ENCODE data around the gene RNF43.

Gene RNF43

DNA sequence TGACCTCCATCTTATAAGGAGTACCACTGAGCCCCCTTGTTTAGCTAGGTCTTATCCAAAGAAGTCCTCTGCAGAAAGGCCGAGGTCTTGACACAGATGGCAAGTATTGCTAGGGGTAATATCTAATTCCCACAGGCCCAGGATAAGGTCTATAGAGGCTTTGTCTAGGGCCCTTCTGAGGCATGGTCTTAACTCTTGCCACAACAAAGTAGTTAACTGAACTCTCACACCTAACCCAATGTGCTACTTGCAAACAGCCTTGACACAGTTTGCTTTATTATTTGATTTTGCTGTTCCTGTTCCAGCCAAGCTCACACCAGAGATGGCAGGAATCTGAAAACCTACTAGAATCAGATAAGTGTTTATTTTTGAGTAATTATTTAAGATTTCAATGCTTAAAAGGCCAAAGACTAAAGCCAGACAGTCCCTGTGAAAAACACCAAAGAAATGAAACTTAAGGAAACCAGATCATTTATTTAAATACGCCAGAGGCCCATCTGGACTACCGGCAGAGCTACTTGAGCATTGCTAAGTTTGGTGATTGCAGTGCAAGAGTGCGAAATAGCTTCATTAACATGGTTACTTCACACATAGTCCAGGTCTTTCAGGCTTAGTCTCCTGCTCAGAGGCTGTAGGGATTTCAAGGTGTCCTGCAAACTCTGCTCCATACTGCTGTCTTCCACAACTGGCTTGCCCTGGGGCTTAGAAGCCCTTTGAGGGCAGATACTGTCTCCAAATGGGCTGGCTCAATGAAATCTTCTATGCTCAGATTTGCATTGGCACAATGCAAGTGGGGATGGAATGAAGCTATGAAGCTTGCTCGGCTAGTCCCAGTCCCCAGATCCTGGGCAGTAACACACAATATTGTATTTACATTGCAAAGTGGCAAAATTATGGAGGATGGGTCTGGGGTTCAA, 36.9 kb downstream of the RNF43 start:
- DNase-seq: no peak

DNA sequence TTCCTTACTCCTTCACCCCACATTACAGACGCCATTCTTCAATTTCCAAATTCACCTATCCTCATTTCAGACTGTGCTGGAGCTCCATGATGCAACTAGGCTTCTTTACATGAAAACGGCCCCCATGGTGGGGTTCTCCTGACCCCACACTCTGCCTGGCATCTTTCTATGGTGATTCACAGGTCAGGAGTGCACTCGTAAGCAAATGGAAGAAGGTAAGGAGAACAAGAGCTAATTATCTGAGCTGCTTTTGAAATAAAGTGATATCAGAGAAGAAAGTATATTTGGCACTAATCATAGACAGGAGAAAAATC, 37.9 kb downstream of the RNF43 start:
- DNase-seq: no peak

DNA sequence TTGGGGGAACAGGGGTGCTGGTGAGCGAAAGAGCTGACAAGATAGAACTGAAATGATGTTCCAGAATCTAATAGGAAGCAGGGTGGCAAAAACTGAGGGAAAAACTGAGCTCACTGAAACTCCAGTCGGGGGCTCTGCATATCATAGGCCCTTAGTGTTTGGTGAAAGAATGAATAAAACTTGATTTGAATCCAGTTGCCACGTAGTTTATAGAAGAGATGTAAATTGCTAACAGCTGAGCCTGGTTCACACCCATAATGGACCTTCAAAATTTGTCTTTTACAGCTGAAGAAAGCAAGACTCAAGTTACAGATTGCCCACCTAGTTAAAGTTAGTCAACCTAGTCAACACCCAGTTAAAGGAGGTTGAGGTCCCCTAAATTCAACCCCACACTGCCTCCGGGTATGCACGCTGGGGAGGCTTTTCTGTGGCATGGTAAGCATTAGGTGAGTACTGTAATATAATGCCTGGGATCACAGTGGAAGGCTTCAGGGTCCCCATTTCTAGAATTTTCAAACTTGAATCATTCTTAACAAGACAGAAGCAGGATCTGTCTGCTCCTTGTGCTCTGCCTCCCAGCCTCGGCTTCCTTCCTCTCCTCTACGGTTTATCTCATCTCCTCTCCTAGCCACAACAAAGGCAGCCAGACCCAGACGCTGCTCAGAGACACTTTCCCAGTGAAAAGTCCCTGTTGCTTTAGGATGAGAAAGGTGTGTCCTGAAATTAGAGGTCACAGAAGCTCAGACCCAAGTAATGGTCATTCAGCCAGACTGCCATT, 38.4 kb downstream of the RNF43 start:
- DNase-seq: peak; percentile 26 to 31

DNA sequence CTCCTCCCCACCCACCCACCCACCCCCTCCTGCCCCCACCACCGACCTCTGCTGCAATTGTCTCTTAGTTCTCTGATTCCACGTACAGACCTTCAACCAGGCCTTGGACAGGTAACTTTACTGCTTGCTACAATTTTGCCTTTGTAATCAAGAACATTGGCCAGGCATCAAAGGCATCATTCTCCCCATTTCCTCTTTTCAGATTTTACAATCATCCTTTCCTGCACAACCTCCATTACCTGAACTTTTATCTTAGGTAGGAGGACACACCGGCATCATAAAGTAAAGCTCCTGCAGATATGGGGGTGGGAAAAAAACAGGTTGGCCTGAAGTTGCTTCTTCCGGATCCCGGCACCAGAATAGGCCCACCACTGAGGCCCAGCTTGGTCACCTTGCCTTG, 39.7 kb downstream of the RNF43 start:
- DNase-seq: no peak

DNA sequence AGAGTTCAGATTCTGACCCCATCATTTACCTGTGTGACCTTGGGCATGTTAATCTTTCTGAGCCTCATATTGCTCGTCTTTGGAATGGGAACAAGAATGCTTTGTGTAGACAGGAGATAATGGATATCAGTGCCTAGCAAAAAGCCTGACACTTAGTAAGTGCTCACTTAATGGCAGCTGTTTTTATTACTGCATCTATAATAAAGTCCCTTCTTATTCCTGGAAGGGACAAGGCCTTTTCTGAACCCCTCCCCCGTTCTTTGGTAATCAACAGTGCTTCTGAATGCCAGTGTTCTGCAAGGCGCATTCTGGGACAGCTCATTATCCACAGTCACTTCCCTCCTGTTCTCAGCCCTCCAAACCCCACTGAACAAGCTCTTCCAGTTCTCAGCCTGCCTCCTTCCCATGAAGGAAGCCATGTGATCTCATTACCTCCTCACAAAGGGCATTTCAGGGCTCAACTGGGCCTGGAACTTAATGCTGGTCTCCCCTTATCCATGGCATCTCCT, 40.2 kb downstream of the RNF43 start:
- no peak for DNase-seq

DNA sequence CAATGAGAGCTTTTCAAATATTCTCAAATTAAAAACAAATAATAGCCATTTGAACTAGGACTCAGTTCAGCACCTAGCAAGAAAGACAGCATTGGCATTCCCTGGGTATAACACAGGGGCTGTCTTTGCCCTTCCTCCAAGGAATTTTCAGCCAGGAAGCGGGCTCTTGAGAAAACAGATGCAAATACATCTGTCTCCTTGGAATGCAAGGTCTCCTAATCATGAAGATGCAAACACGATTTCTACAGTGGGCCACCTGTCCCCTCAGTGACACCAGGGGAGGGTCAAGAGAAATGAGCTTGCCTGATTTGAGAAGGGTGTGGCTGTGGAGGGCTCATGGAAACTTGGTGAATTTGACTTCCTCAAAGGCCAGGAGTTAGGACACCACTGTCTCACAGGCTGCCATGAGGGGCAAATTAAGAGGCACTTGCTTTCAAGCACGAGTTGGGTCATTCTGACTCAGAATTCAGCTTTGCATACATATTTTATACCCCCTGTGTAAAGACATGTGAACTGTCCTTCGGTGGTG, 40.8 kb downstream of the RNF43 start:
- no peak for DNase-seq

DNA sequence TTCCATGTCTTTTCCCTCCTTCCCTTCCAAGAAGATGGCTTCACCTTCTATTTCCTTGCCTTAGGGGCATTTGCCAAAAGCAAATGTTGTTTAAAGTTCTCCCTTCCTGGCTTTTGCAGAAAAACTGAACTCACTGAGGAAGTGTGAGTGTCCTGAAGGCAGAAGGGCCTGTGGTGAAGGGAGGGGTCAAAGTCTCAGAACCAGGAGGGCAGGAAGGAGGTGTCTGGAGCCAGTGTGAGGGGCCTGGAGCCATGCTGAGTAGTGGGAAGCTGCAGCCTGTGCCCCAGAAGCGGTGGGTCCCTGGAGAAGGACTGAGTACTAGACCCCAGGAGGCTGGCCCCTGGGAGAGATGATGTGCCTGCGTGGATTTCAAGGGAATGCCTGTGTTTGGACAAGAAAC, 41.5 kb downstream of the RNF43 start:
- no peak for DNase-seq

DNA sequence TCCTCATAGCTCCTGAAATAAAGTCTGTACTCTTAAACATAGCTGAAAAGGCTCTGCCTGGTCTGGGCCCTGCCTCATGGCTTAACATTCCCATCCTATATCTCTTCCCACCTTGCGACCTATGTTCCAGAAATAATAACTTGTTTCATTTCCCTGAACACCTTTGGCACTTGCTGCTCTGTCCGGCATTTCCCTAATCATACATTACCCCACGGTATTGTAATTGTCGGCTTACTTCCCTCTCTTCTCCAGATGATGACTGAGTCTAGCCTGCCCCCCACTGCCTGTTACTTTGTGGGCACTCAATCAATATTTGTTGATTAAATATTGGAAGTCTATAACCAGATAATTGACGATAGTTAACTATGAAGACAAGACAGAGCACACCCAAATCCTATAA, 42.1 kb downstream of the RNF43 start:
- DNase-seq: no peak

DNA sequence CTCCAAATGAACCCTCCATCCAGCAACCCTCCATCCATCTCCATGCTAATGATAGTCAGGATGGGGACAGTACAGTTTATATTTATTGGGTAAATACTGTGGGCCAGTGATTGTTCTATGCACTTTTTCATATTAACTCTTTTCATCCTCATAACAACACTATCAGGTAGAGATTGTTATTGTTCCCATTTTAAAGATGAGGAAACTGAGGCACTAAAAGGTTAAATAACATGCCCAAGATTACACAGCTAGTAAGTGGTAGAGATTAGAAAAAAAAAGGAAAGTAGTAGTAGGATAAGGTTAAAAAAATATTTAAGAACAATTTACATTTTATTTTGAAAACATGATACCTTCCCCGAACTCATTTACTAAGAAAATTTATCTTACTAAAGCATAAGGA, 43.4 kb downstream of the RNF43 start:
- DNase-seq: no peak

DNA sequence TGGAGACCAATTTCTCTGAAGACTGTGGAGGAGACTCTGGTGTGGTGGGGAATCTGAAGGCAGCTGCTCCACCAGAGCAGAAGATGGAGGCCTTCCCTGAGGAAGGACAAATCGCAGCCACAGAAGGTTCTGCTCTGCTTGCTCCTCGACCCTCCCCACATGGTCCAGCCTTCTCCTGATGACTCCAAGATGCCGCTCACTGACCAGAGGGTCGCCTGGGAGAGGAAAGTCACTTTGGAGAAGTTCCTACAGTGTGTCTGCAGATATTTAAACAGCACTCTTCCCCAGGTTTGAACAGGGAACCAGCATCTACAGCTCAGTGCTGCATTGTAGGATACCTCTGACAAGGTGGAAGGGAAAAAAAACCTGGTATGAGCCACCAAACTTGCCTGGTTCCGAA, 44.3 kb downstream of the RNF43 start:
- no peak for DNase-seq

DNA sequence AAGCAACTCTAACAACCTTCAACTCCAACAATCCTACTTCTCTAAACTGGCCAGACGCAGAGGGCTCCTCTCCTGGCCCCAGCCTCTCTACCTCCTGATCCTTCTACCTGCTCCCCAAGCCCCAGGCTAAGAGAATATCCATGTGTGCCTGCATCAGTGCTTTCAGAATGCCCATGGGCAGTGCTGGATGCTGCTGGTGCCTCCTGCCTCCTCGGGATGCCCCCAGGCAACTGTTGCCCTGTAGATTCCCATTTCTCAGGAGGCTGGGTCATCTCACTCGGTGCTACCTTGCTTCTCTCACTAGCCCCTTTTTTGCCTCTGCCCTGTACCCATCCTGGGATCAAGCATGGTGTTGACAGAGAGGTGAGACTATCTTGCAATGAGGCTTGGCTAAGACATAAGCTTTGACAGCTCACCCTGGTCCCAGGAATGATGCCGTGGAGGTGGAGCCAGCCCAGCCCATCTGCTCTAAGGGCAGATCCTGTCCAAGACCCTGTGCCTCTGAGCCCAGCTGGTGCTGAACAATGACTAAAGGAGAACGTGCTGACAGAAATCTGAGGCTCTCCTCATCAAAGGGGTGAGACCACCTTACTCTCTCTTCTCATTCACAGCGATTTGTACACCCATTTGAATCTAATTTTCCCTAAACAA, 45.9 kb downstream of the RNF43 start:
- DNase-seq: no peak

DNA sequence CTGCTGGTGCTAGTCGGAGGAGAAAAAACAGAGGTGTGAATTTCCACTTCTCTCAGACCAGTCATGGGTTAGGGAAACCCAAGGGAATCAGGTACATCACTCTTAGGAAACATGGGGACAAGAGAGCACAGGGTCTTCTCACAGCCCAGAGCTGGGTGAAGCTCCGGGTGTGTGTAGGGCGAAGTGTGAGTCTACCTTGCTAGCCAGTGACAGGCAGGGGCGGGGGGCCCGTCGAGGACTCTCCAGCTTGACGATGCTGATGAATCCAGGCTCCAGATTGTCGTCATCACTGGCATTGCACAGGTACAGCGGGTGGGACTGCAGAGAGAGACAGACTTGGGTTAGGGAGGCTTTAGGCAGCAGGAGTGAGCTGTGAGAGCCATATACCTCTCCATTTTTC, 46.6 kb downstream of the RNF43 start:
- no peak for DNase-seq

DNA sequence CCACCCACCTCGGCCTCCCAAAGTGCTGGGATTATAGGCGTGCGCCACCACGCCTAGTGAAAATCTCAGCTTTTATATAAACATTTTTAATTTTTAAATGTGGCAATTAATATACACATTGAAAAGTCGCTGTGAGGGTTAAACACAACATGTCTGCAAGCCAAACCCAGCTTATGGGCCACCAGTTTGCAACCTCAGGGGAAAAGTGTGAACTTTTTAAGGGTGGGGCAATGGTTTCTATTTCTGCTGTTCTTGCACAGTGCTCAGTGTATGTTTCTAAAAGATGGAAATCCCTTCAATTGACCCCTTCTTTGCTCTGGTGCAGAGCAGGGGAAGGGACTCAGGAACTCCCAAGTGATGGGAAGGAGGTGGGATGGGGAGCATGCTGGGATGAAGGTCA, 47.0 kb downstream of the RNF43 start:
- DNase-seq: no peak

DNA sequence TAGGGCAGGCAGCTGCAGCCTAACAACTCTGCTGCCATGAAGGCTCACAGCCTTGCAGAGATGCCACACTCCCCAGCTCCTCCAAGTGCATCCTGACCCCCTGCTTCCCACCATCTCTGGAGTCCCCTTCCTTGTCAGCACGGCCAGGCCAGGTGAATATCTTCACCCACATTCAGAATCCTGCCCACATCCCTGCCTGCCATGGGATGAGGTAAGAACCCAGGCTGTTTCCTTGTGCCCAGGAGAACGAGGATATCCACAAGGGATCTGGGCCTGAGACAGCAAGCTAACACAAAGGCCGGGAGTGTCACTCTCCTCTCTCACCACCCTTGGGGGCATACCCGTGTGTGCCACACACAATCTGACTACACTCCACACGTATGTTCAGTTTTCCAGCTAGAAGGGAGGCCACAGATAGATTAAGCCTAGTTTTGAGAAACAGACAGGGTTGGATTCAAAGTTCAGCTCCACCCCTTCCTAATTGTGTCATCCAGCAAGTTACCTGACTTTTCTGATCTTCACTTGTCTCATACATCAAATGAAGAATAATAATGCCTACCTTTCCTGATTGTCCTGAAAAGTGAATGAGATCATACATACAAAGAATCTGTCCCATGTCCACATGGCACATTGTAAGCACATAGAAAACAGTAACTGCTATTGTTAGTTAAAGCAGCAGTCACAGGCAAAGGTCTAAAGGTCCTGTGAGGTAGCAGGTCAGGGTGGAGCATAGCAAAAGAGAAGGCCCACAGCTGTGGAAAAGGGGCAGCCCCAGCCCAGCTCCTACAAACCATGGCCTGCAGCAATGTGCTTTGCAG, 47.9 kb downstream of the RNF43 start:
- no peak for DNase-seq

DNA sequence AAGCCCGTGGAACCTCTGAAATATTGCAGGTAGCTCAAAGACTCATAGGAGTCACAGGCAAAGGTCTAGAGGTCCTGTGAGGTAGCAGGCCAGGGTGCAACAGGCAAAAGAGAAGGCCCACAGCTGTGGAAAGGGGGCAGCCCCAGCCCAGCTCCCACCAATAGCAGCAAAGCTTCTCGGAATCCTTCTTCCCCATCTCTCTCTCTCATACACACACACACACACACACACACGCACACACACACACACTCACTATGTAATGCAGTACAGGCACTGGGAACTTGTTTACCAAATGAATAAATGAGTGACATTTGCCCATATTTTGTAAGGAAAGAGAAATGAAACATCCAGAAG, 48.5 kb downstream of the RNF43 start:
- DNase-seq: no peak
